HCT116 (cell line): Measurements from ENCODE around the gene RAB5A. TPM values are rescaled to one million over a fixed set of nuclear protein-coding genes. Genes with fewer than 3 reads are reported as not detected.

Experiments used
- ATAC-seq: fragments of 200-7000 bp; cut with Tn5 transposase; 2 replicates; pipeline ENCODE4 v1.9.1; 2020; ENCODE audit warnings: mild to moderate bottlenecking, moderate library complexity
- BruUV-seq: library from RNA; stranded (reverse); fragments of 400-500 nt; replicated peaks from 2 replicates; lab custom pipeline; 2021; lab: Mats Ljungman, UMichigan
- CTCF ChIA-PET: fragments of 300-600 bp; sonication (Branson Sonifier 250); formaldehyde crosslinking; loops from one replicate; lab custom pipeline; 2021; ENCODE audit warnings: antibody characterized with exemption; lab: Charles Lee
- POLR2A ChIA-PET: fragments of 300-600, 350-600 bp; sonication (Branson Sonifier 250); formaldehyde crosslinking; loops from one replicate; lab custom pipeline; 2021; ENCODE audit warnings: antibody characterized with exemption; lab: Charles Lee
- RAD21 ChIA-PET, 2 experiments: fragments of 300-600 bp; sonication (Branson Sonifier 250); formaldehyde crosslinking; loops; one replicate each; lab custom pipeline; 2023; ENCODE audit warnings: low total read pairs in 2 of 2; ENCODE audit not compliant: uncharacterized antibody in 2 of 2, unreplicated experiment in 2 of 2, low non-redundant PET in 1 of 2; lab: Charles Lee
- DNase-seq: peaks from one replicate; pipeline ENCODE4 v3.0.0-alpha.2; 2010; ENCODE audit warnings: low read depth, low spot score
- H2AFZ ChIP-seq: fragments of 200-600 bp; shearing (Covaris generic), sonication (generic); 2 replicates; pipeline ENCODE4 v1.6.1; 2017; ENCODE audit warnings: low read depth, mixed run types, mixed read lengths, antibody characterized with exemption, low read length; ENCODE audit not compliant: poor library complexity, severe bottlenecking
- H3K27ac ChIP-seq: 2 replicates; pipeline ENCODE4 v1.5.1; 2012; ENCODE audit warnings: low read depth, low read length
- H3K27me3 ChIP-seq: fragments of 200-600 bp; sonication (generic); 2 replicates; pipeline ENCODE4 v1.6.1; 2016; ENCODE audit warnings: mixed run types, low read length, mixed read lengths; ENCODE audit not compliant: insufficient read depth
- H3K36me3 ChIP-seq, 2 experiments: fragments of 200-500 bp in 1 of 2; fragments of 200-600 bp in 1 of 2; sonication (Bioruptor generic) in 1 of 2; sonication (generic) in 1 of 2; 2 replicates each; pipeline versions ENCODE4 v1.5.1 to v1.6.1; 2014 to 2016; ENCODE audit warnings: low read length in 2 of 2, inconsistent platforms in 1 of 2, mixed read lengths in 1 of 2, mixed run types in 1 of 2; ENCODE audit not compliant: insufficient read depth in 2 of 2, control insufficient read depth in 1 of 2
- H3K4me1 ChIP-seq, 2 experiments: fragments of 200-600 bp in 1 of 2; sonication (generic) in 1 of 2; 2 replicates each; pipeline versions ENCODE4 v1.5.1 to v1.6.1; 2012 to 2017; ENCODE audit warnings: low read length in 2 of 2, inconsistent platforms in 1 of 2, mild to moderate bottlenecking in 1 of 2, mixed read lengths in 1 of 2, mixed run types in 1 of 2, moderate library complexity in 1 of 2; ENCODE audit not compliant: insufficient read depth in 2 of 2, control insufficient read depth in 1 of 2
- H3K4me2 ChIP-seq: fragments of 200-600 bp; sonication (generic); 2 replicates; pipeline ENCODE4 v1.6.1; 2017; ENCODE audit warnings: mixed run types, low read length, mixed read lengths
- H3K4me3 ChIP-seq, 2 experiments: fragments of 200-600 bp in 1 of 2; sonication (generic) in 1 of 2; replicated peaks in 1 of 2; 2 replicates each; pipeline ENCODE4 v1.5.1; 2011 to 2016; ENCODE audit warnings: low read length in 2 of 2, control low read depth in 1 of 2, low read depth in 1 of 2, mild to moderate bottlenecking in 1 of 2, mixed read lengths in 1 of 2, mixed run types in 1 of 2
- H3K79me2 ChIP-seq: fragments of 200-600 bp; sonication (generic); 2 replicates; pipeline ENCODE4 v1.6.1; 2017; ENCODE audit warnings: mild to moderate bottlenecking, mixed run types, low read length, moderate library complexity, mixed read lengths; ENCODE audit not compliant: insufficient read depth
- H3K9ac ChIP-seq: fragments of 200-600 bp; sonication (generic); 2 replicates; pipeline ENCODE4 v1.6.1; 2016; ENCODE audit warnings: low read length, mixed read lengths
- H3K9me2 ChIP-seq: fragments of 200-600 bp; sonication (generic), shearing (Covaris generic); 2 replicates; pipeline ENCODE4 v1.6.1; 2017; ENCODE audit warnings: mixed run types, mild to moderate bottlenecking, moderate library complexity; ENCODE audit not compliant: insufficient read depth
- H3K9me3 ChIP-seq, 2 experiments: fragments of 200-500 bp in 1 of 2; fragments of 200-600 bp in 1 of 2; sonication (Bioruptor generic) in 1 of 2; sonication (generic) in 1 of 2; 2 replicates each; pipeline ENCODE4 v1.6.1; 2014 to 2017; ENCODE audit warnings: low read length in 2 of 2, mixed read lengths in 2 of 2, inconsistent platforms in 1 of 2, low read depth in 1 of 2, mild to moderate bottlenecking in 1 of 2, mixed run types in 1 of 2, moderate library complexity in 1 of 2; ENCODE audit not compliant: control insufficient read depth in 1 of 2, insufficient read depth in 1 of 2
- H4K20me1 ChIP-seq: fragments of 200-600 bp; sonication (generic), shearing (Covaris generic); 2 replicates; pipeline ENCODE4 v1.6.1; 2017; ENCODE audit warnings: mixed run types, mild to moderate bottlenecking, moderate library complexity; ENCODE audit not compliant: insufficient read depth
- CBX3 ChIP-seq: IDR thresholded peaks from 2 replicates; pipeline ENCODE4 v1.6.1; 2012; ENCODE audit warnings: low read depth
- CEBPB ChIP-seq: IDR thresholded peaks from 2 replicates; pipeline ENCODE4 v1.6.1; 2012; ENCODE audit warnings: low read depth
- ELF1 ChIP-seq: IDR thresholded peaks from 2 replicates; pipeline ENCODE4 v1.6.1; 2012; ENCODE audit warnings: low read depth, borderline replicate concordance
- JUND ChIP-seq: IDR thresholded peaks from 2 replicates; pipeline ENCODE4 v1.6.1; 2012
- POLR2A ChIP-seq: IDR thresholded peaks from 2 replicates; pipeline ENCODE4 v1.7.0; 2011; ENCODE audit warnings: borderline replicate concordance; ENCODE audit not compliant: insufficient read depth, insufficient read length; ENCODE audit errors: extremely low read depth
- RAD21 ChIP-seq: IDR thresholded peaks from 2 replicates; pipeline ENCODE4 v1.6.1; 2012; ENCODE audit warnings: low read depth, mild to moderate bottlenecking
- SP1 ChIP-seq: IDR thresholded peaks from 2 replicates; pipeline ENCODE4 v1.6.1; 2012; ENCODE audit warnings: low read depth
- SRF ChIP-seq: IDR thresholded peaks from 2 replicates; pipeline ENCODE4 v1.6.1; 2012; ENCODE audit warnings: low read depth
- YY1 ChIP-seq: IDR thresholded peaks from 2 replicates; pipeline ENCODE4 v1.6.1; 2011; ENCODE audit warnings: low read length, low read depth, moderate library complexity, mild to moderate bottlenecking; ENCODE audit not compliant: insufficient replicate concordance; ENCODE audit errors: extremely low read depth
- ZFX ChIP-seq: fragments of 450-650 bp; IDR thresholded peaks from 2 replicates; pipeline ENCODE4 v1.6.1; 2017
- intact Hi-C: fragments of 100-400 bp; cut with micrococcal nuclease; formaldehyde crosslinking; loops from 2 replicates; pipeline ENCODE4 v1.10.0; 2022
- total RNA-seq: library from RNA; stranded (reverse); gene quantifications from one replicate; pipeline ENCODE4 v1.2.1, GENCODE V29; 2021; ENCODE audit not compliant: unreplicated experiment
- TF ChIP-seq, protein P1 (sequence below): IDR thresholded peaks from 2 replicates; pipeline ENCODE4 v1.6.1; 2012; ENCODE audit warnings: low read depth
- TF ChIP-seq, protein P2 (sequence below): IDR thresholded peaks from 2 replicates; pipeline ENCODE4 v1.6.1; 2012

RAB5A gene
- total RNA-seq, 1 experiment from 2014 or later, result 45.0 TPM

DNA sequence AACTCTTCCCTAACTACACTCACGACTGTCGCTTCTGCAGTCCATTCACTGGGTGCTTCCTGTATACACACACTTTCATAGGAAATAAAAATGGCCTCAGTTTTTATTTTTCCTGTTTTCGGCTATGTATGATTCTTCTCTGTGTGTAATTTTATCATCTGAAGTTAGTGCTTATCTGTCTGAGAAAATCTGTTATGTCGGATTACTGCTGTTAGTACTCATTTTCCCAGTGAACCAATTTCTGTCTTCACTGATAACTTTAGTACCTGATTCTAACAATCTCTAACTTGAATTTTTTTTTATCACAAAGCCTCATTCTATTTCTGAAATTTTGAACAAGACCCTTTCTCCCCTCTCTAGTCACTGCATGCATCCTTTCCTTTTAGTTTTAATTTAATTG, 20.9 kb downstream of the RAB5A start:
- no TSS peak for BruUV-seq
- CTCF ChIA-PET, result no interaction called here
- Histone ChIP-seq H3K4me3 (no peak overlapping the region), H3K4me1 (no peaks in the 10 kb centered on the region), H3K27me3 (no peaks in the 10 kb centered on the region), H2AFZ (no peak overlapping the region), H4K20me1 (0 out of 2 replicates have a peak, but pooled peaks cover 4% of the 10 kb centered on the region), H3K9me3 (no peaks in the 10 kb centered on the region), H3K4me2 (no peak overlapping the region), H3K79me2 (peaks cover 97% of the 10 kb centered on the region), H3K27ac (no peak overlapping the region), H3K9ac (no peak overlapping the region), H3K9me2 (no peaks in the 10 kb centered on the region), H3K36me3 (no peaks in the 10 kb centered on the region)
- POLR2A ChIA-PET, result no interaction called here
- DNase-seq (no peak), ATAC-seq (no peak)
- RAD21 ChIA-PET, result no interaction called here
- no peak for TF ChIP-seq RAD21
- intact Hi-C loops, result no loop called here

DNA sequence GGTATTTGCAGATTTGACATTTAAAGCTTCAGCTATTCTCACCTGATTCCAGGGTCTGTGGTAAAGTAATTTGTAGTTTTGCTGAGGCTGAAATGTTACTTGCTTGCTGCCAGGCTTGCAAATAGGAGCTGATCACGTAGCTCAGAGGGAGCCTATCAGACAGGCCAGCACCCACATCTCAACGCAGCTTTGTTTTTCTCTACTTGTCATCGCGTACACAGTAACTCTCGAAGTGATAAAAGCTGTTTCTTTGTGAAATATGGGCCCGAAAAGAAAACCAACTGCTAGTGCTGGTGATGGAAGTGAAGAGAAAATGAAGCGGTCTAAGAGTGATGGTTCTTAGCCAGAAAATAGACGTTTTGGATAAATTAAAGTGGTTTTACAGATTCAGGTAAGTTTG, 23.4 kb downstream of the RAB5A start:
- H3K27me3 ChIP-seq, result no peaks in the 10 kb centered on the region
- H3K9me2 ChIP-seq, result no peaks in the 10 kb centered on the region
- RAD21 ChIA-PET, result no interaction called here
- CTCF ChIA-PET, result no interaction called here
- no peak overlapping the region for H3K4me2 ChIP-seq
- H3K36me3 ChIP-seq, result peaks cover 0 to 5% of the 10 kb centered on the region in 2 experiments; a peak in 2 of 4 replicates
- BruUV-seq, result no TSS peak
- no peak for TF ChIP-seq JUND
- DNase-seq (no peak), ATAC-seq (no peak)
- no peak overlapping the region for H2AFZ ChIP-seq
- H3K79me2 ChIP-seq, result peaks cover 94% of the 10 kb centered on the region
- H4K20me1 ChIP-seq, result 0 out of 2 replicates have a peak, but pooled peaks cover 4% of the 10 kb centered on the region
- intact Hi-C loops, result no loop called here
- H3K27ac ChIP-seq, result no peak overlapping the region
- no peak overlapping the region for H3K4me3 ChIP-seq
- POLR2A ChIA-PET, result no interaction called here
- no peaks in the 10 kb centered on the region for H3K9me3 ChIP-seq
- no peaks in the 10 kb centered on the region for H3K4me1 ChIP-seq
- H3K9ac ChIP-seq, result no peak overlapping the region

DNA sequence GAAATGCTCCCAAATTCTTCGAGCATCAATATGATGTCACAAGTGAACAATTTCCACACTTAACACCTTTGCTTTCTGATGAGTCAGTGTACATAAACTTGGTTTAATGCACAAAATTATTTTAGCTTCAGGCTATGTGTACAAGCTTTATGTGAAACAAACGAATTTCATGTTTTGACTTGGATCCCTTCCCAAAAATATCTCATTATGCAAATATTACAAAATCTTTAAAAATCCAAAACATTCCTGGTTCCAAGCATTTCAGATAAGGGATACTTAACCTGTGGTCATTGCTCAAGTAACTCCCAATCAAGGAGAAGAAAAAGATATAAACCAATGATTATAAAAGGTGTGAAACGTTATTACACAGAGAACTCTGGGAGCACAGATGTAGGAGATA, 25.2 kb downstream of the RAB5A start:
- peaks cover 77% of the 10 kb centered on the region for H3K79me2 ChIP-seq
- no peak overlapping the region for H3K4me3 ChIP-seq
- H3K36me3 ChIP-seq, result peaks cover 4 to 8% of the 10 kb centered on the region in 2 experiments; a peak in 3 of 4 replicates
- no peaks in the 10 kb centered on the region for H3K27me3 ChIP-seq
- H3K9me2 ChIP-seq, result no peaks in the 10 kb centered on the region
- CTCF ChIA-PET, result no interaction called here
- BruUV-seq, result no TSS peak
- ATAC-seq (no peak), DNase-seq (no peak)
- intact Hi-C loops, result no loop called here
- no peak overlapping the region for H3K27ac ChIP-seq
- POLR2A ChIA-PET, result no interaction called here
- no peaks in the 10 kb centered on the region for H3K9me3 ChIP-seq
- no peak overlapping the region for H3K4me2 ChIP-seq
- RAD21 ChIA-PET, result no interaction called here
- H3K4me1 ChIP-seq, result no peaks in the 10 kb centered on the region
- no peak overlapping the region for H3K9ac ChIP-seq
- H2AFZ ChIP-seq, result no peak overlapping the region
- peaks cover 4% of the 10 kb centered on the region; the same call in 1 of the 2 replicates for H4K20me1 ChIP-seq
- no peak for TF ChIP-seq SP1
- TF ChIP-seq, protein P1, sequence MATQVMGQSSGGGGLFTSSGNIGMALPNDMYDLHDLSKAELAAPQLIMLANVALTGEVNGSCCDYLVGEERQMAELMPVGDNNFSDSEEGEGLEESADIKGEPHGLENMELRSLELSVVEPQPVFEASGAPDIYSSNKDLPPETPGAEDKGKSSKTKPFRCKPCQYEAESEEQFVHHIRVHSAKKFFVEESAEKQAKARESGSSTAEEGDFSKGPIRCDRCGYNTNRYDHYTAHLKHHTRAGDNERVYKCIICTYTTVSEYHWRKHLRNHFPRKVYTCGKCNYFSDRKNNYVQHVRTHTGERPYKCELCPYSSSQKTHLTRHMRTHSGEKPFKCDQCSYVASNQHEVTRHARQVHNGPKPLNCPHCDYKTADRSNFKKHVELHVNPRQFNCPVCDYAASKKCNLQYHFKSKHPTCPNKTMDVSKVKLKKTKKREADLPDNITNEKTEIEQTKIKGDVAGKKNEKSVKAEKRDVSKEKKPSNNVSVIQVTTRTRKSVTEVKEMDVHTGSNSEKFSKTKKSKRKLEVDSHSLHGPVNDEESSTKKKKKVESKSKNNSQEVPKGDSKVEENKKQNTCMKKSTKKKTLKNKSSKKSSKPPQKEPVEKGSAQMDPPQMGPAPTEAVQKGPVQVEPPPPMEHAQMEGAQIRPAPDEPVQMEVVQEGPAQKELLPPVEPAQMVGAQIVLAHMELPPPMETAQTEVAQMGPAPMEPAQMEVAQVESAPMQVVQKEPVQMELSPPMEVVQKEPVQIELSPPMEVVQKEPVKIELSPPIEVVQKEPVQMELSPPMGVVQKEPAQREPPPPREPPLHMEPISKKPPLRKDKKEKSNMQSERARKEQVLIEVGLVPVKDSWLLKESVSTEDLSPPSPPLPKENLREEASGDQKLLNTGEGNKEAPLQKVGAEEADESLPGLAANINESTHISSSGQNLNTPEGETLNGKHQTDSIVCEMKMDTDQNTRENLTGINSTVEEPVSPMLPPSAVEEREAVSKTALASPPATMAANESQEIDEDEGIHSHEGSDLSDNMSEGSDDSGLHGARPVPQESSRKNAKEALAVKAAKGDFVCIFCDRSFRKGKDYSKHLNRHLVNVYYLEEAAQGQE, result no peak
- TF ChIP-seq RAD21, result no peak
- TF ChIP-seq ELF1, result no peak
- no peak for TF ChIP-seq CEBPB
- TF ChIP-seq, protein P2, sequence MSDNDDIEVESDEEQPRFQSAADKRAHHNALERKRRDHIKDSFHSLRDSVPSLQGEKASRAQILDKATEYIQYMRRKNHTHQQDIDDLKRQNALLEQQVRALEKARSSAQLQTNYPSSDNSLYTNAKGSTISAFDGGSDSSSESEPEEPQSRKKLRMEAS, result no peak
- no peak for TF ChIP-seq SRF
- no peak for TF ChIP-seq YY1
- TF ChIP-seq CBX3, result no peak
- TF ChIP-seq POLR2A, result no peak
- TF ChIP-seq ZFX, result no peak
